Measurements from ENCODE around the gene DTX3L.

DNA sequence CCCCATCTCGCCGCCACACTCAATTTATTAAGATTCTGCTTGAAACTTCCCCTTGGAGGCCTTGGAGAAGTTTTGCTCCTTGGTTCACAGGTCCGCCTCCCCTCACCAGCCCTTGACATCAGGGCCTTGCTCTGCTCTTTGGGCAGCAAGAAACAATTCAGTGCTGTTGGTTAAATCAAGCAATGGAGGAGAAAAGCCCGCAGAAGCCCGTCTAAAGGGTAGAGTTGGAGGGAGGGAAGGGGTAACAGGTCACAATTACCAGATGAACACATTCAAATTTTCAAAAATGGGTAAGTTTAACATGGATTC, 467 bp upstream of the DTX3L start:
- TF ChIP-seq POLR2AphosphoS5 (IDR thresholded peaks at IDR 0.05; ENCODE audit: low read depth, low read length) (no peak), POLR2A (IDR thresholded peaks at IDR 0.05; ENCODE audit: low read depth, low read length) (no peak), TAF1 (IDR thresholded peaks at IDR 0.05; ENCODE audit: borderline replicate concordance, low read depth, low read length) (no peak)
